Measurements from ENCODE around the gene CTDP1. TPM values are rescaled to one million over a fixed set of nuclear protein-coding genes. Genes with fewer than 3 reads are reported as not detected.

The CTDP1 gene
- total and polyA plus RNA-seq, 4 donors = 18.8 to 30.5 (median 21.7) TPM

- 80 to 89% methylated on average over 21 of the region's 21 CpGs for WGBS, 2 donors
- Histone ChIP-seq H3K4me1 (ENCODE audit: control insufficient read depth in 5 of 5, insufficient read depth in 5 of 5, low read length in 5 of 5) (peaks cover 0 to 28% (median 7%) of the 10 kb centered on the region in 5 donors), H3K36me3 (ENCODE audit: control insufficient read depth in 4 of 4, insufficient read depth in 4 of 4, low read length in 4 of 4) (peaks cover 0 to 3% (median 0%) of the 10 kb centered on the region in 4 donors), H3K27ac (ENCODE audit: low read depth in 1 of 2, low read length in 1 of 2) (no peak overlapping the region), H3K4me3 (no peak overlapping the region), H3K9ac (ENCODE audit: insufficient read depth in 1 of 2, low read length in 2 of 2) (no peak overlapping the region), H3K27me3 (ENCODE audit: control insufficient read depth in 3 of 3, insufficient read depth in 3 of 3, low read length in 2 of 3) (no peaks in the 10 kb centered on the region), H3K9me3 (ENCODE audit: control insufficient read depth in 4 of 4, insufficient read depth in 3 of 4, low read length in 3 of 4) (no peaks in the 10 kb centered on the region)
- ATAC-seq (ENCODE audit: insufficient read depth, low FRiP score) (no peak), DNase-seq (no peak)
- TF ChIP-seq, protein P1, sequence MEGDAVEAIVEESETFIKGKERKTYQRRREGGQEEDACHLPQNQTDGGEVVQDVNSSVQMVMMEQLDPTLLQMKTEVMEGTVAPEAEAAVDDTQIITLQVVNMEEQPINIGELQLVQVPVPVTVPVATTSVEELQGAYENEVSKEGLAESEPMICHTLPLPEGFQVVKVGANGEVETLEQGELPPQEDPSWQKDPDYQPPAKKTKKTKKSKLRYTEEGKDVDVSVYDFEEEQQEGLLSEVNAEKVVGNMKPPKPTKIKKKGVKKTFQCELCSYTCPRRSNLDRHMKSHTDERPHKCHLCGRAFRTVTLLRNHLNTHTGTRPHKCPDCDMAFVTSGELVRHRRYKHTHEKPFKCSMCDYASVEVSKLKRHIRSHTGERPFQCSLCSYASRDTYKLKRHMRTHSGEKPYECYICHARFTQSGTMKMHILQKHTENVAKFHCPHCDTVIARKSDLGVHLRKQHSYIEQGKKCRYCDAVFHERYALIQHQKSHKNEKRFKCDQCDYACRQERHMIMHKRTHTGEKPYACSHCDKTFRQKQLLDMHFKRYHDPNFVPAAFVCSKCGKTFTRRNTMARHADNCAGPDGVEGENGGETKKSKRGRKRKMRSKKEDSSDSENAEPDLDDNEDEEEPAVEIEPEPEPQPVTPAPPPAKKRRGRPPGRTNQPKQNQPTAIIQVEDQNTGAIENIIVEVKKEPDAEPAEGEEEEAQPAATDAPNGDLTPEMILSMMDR (IDR thresholded peaks at IDR 0.05; ENCODE audit: control extremely low read depth, extremely low read depth) = no peak
These were observed 4.2 kb downstream of the CTDP1 start for GRCh38 chr18:79683626-79684282.

DNA sequence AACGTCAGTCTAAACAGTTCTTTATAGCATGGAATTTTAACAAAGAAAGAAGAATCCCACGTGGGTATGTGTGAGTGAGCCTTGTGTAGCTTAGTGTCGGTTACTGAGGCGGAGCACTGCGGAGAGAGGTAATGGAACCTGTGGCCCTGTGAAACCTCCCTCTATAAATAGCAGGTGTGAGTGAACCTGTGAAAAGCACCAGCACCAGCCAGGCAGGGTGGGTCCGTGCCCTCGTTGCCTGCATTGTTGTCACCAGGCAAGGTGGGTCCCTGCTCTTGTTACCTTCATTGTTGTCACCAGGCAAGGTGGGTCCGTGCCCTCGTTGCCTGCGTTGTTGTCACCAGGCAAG lies 4.7 kb downstream of the CTDP1 start:
- WGBS, 2 donors = 67 to 85% methylated on average over 10 of the region's 10 CpGs
- Histone ChIP-seq H3K4me1 (ENCODE audit: control insufficient read depth in 5 of 5, insufficient read depth in 5 of 5, low read length in 5 of 5) (peaks cover 0 to 28% (median 7%) of the 10 kb centered on the region in 5 donors), H3K36me3 (ENCODE audit: control insufficient read depth in 4 of 4, insufficient read depth in 4 of 4, low read length in 4 of 4) (peaks cover 0 to 3% (median 0%) of the 10 kb centered on the region in 4 donors), H3K9ac (ENCODE audit: insufficient read depth in 1 of 2, low read length in 2 of 2) (no peak overlapping the region), H3K27ac (ENCODE audit: low read depth in 1 of 2, low read length in 1 of 2) (no peak overlapping the region), H3K4me3 (no peak overlapping the region), H3K9me3 (ENCODE audit: control insufficient read depth in 4 of 4, insufficient read depth in 3 of 4, low read length in 3 of 4) (no peaks in the 10 kb centered on the region), H3K27me3 (ENCODE audit: control insufficient read depth in 3 of 3, insufficient read depth in 3 of 3, low read length in 2 of 3) (no peaks in the 10 kb centered on the region)
- DNase-seq (no peak), ATAC-seq (ENCODE audit: insufficient read depth, low FRiP score) (no peak)
- TF ChIP-seq, protein P1 (IDR thresholded peaks at IDR 0.05; ENCODE audit: control extremely low read depth, extremely low read depth) = no peak

DNA sequence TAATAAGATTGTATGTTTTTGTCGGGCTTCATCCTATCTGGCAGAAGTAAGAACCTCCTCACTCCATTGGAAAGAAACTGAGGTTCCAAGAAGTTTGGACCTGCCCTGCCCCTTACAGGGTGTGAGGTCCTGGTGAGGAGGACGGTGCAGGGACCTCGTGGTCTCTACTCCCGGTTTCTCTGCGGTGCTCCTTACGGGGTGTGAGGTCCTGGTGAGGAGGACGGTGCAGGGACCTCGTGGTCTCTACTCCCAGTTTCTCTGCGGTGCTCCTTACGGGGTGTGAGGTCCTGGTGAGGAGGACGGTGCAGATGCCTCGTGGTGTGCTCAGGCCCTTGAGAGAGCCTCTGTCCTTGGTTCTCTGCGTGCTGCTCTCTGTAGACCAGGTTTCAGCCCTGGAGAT lies 5.2 kb downstream of the CTDP1 start:
- H3K9me3 ChIP-seq (ENCODE audit: control insufficient read depth in 4 of 4, insufficient read depth in 3 of 4, low read length in 3 of 4) = no peaks in the 10 kb centered on the region
- H3K27ac ChIP-seq (ENCODE audit: low read depth in 1 of 2, low read length in 1 of 2) = no peak overlapping the region
- peaks cover 0 to 28% (median 7%) of the 10 kb centered on the region in 5 donors for H3K4me1 ChIP-seq (ENCODE audit: control insufficient read depth in 5 of 5, insufficient read depth in 5 of 5, low read length in 5 of 5)
- TF ChIP-seq, protein P1 (IDR thresholded peaks at IDR 0.05; ENCODE audit: control extremely low read depth, extremely low read depth) = no peak
- 71% methylated on average over 13 of the region's 13 CpGs for WGBS, 2 donors
- DNase-seq = no peak
- H3K27me3 ChIP-seq (ENCODE audit: control insufficient read depth in 3 of 3, insufficient read depth in 3 of 3, low read length in 2 of 3) = no peaks in the 10 kb centered on the region
- no peak overlapping the region for H3K4me3 ChIP-seq
- no peak overlapping the region for H3K9ac ChIP-seq (ENCODE audit: insufficient read depth in 1 of 2, low read length in 2 of 2)
- H3K36me3 ChIP-seq (ENCODE audit: control insufficient read depth in 4 of 4, insufficient read depth in 4 of 4, low read length in 4 of 4) = peaks cover 0 to 3% (median 0%) of the 10 kb centered on the region in 4 donors
- no peak for ATAC-seq (ENCODE audit: insufficient read depth, low FRiP score)

- Histone ChIP-seq H3K27ac (ENCODE audit: low read depth in 1 of 2, low read length in 1 of 2) (no peak overlapping the region), H3K9ac (ENCODE audit: insufficient read depth in 1 of 2, low read length in 2 of 2) (no peak overlapping the region), H3K36me3 (ENCODE audit: control insufficient read depth in 4 of 4, insufficient read depth in 4 of 4, low read length in 4 of 4) (peaks cover 0 to 3% (median 0%) of the 10 kb centered on the region in 4 donors), H3K9me3 (ENCODE audit: control insufficient read depth in 4 of 4, insufficient read depth in 3 of 4, low read length in 3 of 4) (no peaks in the 10 kb centered on the region), H3K4me1 (ENCODE audit: control insufficient read depth in 5 of 5, insufficient read depth in 5 of 5, low read length in 5 of 5) (peaks cover 0 to 28% (median 7%) of the 10 kb centered on the region in 5 donors), H3K4me3 (no peak overlapping the region), H3K27me3 (ENCODE audit: control insufficient read depth in 3 of 3, insufficient read depth in 3 of 3, low read length in 2 of 3) (no peaks in the 10 kb centered on the region)
- ATAC-seq (ENCODE audit: insufficient read depth, low FRiP score) (no peak), DNase-seq (no peak)
- 61 to 71% methylated on average over 8 of the region's 8 CpGs for WGBS, 2 donors
- TF ChIP-seq, protein P1 (IDR thresholded peaks at IDR 0.05; ENCODE audit: control extremely low read depth, extremely low read depth) = no peak
These were observed 5.7 kb downstream of the CTDP1 start for GRCh38 chr18:79685281-79685680.

Measured in lung (tissue), 12 donors.